GM21423 (cell line): ENCODE results near the gene PRR29.
"Not testable (repeated sequence)": the region's sequence is repeated elsewhere in the genome, so short reads cannot be mapped to it uniquely, and the experiment has no call there.

Experiments used
- ATAC-seq: cut with Tn5 transposase; IDR thresholded peaks from one replicate; pipeline ENCODE4 v1.9.1; 2021; ENCODE audit warnings: mild to moderate bottlenecking, moderate library complexity; ENCODE audit not compliant: unreplicated experiment

Gene PRR29

DNA sequence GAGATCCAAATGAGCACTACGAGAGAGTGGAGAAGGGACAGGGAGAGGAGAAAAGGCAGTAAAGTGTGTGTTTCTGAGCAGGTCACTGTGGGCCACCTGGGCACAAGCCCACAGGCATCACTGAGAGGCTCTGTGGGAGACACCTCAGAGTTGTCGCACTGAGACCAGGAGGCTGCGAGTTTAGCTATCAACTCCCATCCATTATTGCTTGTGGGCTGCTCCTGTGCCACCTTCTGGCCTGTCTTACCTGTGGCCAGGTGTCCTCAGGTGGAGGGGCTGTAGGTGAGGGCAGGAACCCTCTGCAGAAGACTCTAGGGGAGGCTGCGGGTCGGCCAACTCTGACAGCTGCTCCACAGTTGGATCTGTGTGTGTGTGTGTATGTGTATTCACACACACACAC lies 2.5 kb upstream of the PRR29 start:
- no peak for ATAC-seq

DNA sequence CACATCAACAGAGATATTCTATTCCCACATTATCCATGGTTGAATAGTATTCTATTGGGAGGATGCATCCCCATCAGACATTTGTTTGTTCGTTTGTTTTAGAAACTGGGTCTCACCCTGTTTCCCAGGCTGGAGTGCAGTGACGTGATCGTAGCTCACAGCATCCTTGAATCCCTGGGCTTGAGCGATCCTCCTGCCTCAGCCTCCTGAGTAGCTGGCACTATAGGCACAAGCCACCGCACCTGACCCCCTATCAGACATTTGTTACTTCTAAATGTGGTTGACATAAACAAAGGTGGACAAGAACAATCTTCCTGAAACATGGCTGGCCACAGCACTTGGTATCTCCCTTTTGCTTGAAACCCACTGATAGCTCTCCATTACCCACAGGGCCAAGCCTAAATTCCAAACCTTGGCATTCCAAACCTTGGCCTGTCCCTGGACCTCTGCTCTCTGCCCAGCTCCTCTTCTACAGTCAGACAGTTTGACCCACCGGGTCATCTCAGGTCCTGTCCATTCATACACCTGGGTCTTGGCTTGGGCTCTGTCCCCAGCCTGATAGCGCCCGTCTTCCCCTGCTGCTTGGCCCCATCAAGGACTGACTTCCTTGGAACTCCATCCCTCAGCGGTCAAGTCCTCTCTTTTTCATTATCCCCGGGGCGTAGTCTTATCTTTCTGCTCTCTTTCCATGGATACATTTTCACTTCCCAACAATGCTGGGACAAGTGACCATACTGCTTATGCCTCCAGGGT lies 1.5 kb upstream of the PRR29 start:
- ATAC-seq = no peak

- no peak for ATAC-seq
These were observed 656 bp upstream of the PRR29 start for GRCh38 chr17:63997341-63998048.

DNA sequence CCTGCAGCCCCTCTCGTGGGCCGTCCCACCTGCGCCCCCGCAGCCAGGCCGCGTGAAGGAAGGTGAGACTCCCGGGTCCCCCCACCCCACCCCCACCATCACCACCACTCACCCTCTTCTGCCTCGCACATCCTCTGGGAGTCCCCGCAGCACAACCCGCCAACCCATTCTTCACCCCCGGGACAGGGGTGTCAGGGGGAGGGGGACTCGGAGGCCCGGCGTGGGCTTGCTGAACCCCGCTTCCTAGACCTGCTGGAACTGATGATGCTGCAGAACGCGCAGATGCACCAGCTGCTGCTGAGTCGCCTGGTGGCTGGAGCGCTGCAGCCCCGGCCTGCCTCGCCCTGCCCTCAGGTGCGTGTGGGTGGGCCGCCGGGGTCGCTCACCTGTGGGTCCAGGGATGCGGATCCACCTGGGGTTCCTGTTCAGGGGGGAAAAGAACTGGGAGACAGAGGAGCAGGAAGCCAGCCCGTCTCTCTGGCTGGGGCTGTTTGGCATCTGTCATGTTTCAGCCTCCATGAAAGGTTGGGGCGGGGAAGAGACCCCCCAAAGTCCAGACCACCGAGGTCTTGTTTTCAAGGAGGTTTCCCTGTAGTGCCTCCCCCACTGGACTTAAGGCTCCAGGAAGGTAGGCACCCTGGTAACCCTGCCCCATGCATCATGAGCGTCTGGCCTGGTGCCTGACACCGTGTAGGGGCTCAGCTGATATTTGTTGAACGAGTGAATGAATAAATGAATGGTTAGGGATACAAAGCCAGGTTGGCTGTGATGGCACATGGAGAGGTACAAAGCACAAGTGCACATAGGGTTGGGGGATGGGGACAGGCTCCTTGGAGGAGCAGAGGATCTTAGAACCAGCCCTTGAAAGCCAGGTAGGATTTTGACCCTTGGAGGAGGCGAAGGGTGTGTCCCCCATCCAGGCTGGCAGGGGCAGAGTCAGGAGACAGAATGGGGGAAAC lies 849 bp downstream of the PRR29 start:
- no peak for ATAC-seq

DNA sequence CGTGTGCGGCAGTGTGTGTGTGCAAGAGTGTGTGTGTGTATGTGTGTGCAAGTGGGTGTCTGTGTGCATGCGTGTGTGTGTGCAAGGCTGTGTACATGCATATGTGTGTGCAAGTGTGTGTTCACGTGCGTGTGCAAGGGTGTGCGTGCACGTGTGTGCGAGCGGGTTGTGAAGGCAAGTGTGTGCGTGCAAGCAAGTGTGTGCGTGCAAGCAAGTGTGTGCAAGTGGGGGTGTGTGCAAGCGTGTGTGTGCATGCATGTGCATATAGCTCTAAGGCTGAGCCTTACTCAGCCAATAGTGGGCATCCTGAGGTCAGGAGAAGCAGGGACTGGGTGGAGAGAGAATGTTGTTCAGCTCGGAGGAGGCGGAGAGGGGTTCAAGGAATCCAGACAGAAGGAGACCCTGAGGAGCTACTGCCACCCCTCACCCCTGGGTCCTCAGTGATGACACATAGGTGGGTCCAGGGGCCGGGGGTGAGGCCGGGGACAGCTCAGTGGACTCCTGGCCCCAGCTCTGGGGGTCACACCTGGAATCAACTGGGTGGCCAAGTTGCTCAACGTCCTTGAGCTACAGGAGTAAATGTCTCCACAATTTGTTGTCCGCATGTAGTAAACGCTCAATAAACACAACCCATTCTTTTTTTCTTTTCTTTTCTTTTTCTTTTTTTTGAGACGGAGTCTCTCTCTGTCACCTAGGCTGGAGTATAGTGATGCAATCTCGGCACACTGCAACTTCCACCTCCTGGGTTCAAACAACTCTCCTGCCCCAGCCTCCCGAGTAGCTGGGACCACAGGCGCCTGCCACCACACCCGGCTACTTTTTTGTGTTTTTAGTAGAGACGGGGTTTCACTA lies 1.8 kb downstream of the PRR29 start:
- ATAC-seq = no peak

DNA sequence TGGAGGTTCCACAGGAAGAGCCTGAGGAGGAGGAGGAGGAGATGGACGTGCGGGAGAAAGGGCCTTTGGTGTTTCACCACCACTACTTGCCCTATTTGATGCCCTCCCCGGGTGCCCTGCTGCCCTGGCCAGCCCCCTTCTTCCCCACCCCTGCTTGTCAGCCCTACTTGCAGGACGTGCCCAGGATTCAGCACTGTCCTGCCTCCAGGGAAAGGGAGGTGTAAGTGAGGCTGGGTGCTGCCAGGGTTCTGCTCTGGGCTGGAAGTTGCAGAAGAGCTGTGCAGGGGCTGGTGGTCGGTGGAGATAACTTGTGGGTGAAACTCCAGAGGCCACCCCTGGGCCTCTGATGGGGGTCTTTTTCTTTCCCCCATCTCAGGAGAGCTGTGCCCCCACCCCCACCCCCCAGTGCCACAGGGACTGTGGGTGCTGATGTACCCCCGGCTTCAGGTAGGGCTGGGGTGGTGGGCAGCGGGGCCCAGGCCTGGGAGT lies 3.0 kb downstream of the PRR29 start:
- ATAC-seq = no peak

DNA sequence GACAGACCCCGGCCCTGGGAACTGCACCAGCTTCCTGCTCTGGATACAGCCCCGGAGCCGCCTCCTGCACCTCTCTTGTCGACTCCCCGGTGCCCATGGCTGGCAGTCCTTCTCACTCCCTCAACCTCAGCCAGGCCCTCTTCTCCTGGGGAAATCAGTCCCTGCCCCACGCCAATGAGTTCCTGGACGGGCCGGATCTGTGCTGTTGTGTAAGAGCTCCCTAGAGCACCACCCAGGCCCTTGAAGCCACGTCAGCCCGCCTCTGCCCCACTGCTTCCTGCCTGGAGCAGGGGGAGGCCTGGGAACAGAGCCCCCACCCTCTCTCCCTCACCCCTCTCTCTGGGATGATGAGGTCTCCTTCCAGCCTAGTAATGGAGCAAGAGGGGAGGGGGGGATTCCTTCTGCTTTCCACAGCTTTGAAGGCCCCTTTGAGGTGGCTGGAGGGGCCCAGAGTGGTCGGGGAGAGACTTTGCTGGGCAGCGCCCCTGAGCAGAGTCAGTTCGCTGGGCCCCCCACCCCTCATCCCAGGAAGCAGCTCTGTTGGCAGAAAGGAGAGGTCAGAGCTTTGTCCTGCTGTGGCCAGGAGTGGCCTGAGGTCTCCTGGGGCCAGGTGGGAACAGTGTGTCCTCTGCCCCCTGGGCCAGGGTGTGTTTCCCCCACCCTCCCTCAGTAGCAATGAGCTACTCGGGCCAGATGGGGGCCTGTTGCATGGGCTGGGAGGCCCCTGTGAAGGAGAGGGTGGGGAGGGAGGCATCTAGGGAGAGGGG lies 3.8 kb downstream of the PRR29 start:
- ATAC-seq = no peak

- no peak for ATAC-seq
These were observed 4.7 kb downstream of the PRR29 start for GRCh38 chr17:64002658-64003525.

GRCh38 chr17:64003526-64004121 lies 5.5 kb downstream of the PRR29 start:
- ATAC-seq = no peak

- no peak for ATAC-seq
These were observed 6.1 kb downstream of the PRR29 start for GRCh38 chr17:64004218-64004770.

GRCh38 chr17:64004903-64005733 lies 7.0 kb downstream of the PRR29 start:
- no peak for ATAC-seq

GRCh38 chr17:64005734-64006167 lies 7.6 kb downstream of the PRR29 start:
- ATAC-seq = no peak

DNA sequence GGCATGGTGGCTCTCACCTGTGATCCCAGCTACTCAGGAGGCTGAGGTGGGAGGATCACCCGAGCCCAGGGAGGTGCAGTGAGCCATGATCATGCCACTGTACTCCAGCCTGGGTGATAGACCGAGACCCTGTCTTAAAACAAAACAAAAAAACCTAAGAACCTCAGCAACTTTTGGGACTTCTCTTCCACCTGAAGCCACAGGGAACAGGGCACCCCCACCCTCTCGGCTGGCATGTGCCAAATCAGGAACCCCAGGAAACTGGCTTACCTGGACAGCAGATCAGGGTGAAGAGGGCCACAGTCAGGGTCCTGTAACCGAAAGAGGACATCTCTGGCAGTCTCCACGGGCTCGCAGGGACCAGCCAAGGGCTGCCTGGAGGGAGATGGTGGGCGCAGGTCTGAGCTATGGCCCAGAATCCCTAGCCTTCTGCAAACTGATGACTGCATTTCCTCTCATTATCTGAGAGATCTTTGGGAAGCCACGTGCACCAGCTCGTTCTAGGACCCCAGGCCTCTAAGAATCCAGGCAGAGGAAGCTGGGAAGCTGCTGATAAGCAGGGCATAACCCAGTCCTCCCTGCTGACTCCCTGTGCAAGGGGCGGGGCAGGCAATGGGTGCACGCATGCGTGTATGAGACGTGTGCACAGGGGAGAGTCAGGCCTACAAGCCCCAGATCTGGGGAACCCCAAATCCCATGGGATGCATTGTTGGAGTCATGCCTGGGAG lies 8.4 kb downstream of the PRR29 start:
- ATAC-seq = no peak

DNA sequence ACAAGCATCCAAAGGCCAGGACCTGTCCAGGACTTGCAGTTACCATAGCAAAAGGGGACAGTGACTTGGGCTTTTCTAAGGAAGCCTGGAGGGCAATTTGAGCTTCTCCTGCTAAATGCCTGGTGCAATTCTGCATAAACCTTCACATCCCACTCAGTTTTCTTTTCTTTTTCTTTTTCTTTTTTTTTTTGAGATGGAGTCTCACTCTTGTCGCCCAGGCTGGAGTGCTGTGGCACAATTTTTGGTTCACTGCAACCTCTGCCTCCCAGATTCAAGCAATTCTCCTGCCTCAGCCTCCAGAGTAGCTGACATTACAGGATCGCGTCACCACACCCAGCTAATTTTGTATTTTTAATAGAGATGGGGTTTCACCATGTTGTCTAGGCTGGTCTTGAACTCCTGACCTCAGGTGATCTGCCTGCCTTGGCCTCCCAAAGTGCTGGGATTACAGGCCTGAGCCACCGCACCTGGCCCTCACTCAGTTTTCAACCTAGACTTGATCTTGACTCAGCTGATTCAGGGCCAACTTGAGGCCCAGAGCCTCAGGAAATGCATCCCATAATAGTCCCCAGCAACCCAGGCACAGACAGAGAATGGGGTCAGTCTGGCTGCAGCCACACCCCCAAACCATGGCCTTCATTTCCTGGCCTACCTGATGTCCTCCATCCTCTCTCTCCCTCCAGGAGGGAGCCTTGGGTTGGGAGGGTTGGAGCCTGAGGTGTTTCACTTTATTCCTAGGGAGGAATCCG lies 9.1 kb downstream of the PRR29 start:
- ATAC-seq = not testable (repeated sequence)

- no peak for ATAC-seq
These were observed 9.7 kb downstream of the PRR29 start for GRCh38 chr17:64007838-64008282.
